ENCODE measurements around the gene FGF14.
A peak's percentile ranks its signal among the peaks of the same experiment; 100 is the strongest.

Gene FGF14

DNA sequence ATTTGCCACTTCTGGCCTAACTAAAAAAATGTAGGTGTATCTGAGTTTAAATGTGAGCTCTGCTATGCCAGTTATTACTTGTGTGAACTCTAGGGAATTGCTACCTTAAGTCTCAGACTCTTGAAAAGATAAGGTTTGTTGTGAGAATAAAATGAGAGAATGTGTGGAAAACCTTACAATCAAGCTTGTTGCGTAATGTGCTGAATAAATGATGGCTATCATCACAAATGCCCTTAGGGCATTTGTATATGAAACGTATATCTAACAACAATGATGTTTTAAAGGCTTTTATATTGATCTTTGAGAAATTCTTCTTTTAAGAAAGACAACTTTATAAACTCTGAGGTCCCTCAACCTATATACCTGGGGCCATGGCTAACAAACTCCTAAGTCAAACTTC is 564.6 kb downstream of the FGF14 start:
- no peak for DNase-seq

DNA sequence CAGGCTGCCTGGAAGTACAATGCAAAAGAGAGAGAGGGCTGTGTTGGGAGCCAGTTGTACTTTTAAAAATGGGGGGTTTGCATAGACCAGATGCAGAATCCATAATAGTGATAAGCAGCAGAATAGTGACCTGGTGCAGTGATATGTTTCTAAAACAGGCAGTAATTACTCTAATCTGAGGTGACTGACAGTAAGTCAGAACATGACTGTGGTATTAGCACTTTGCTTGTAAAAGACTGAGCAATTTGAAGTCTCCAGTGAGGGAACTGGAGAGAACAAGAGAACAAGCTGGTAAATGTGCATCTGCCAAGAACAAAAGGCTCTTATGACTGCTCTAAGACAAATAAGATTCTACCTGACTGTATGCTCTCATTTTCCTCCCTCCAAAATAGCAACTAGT is 565.9 kb downstream of the FGF14 start:
- no peak for DNase-seq

DNA sequence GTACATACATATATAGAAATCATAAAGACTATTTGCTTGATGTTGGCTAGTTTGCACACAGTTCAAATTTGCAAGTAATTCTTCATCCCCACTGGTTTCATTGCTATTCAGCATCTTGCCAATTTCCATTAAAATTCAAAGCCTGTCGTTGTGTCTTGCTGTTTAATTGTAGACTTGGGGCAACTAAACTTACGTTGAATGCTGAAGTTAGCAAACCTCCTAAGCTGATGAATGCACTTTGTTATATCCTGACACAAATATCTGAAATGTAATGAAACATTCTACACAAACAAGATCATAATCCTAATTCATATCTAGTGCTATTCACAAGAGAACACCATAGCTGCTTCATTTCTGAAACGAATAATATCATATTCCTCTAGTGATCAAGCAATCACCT is 568.2 kb downstream of the FGF14 start:
- no peak for DNase-seq

DNA sequence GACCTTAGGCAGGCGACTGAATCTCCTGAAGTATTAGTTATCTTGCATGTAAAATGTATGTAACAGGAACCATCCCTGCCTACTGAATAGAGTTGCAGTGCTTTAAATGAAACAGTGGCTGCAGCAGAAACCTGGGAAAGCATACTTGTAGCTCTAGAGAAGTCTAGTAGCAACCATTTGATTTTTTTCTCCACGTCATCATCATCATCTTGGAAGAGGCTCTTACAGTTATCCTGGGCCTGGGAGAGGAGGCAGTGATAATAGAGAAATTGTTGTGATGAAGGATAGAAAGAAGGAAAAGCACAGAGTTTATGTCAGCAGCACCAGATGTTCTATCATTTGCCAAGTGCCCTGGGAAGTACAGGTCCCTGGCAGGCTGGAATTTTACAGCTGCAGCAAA is 571.8 kb downstream of the FGF14 start:
- DNase-seq = no peak

DNA sequence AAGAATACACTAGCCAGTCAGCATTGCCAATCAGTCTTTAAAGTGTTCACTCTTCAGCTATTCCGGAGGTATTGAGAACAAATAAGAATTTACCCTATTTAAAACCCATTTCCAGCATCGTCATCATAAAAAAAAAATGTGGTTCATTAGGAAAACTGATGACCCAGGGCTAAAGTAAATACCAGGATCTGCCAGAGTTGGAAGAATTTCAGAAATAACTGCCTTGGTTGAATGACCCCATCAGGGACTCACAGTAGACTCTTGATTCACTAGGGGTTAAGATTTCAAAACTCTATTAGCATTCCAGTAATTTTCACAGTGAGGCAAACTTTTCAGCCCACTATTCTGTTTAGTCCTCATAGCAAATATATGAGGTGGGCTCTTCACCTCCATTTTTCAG is 572.4 kb downstream of the FGF14 start:
- DNase-seq = no peak

DNA sequence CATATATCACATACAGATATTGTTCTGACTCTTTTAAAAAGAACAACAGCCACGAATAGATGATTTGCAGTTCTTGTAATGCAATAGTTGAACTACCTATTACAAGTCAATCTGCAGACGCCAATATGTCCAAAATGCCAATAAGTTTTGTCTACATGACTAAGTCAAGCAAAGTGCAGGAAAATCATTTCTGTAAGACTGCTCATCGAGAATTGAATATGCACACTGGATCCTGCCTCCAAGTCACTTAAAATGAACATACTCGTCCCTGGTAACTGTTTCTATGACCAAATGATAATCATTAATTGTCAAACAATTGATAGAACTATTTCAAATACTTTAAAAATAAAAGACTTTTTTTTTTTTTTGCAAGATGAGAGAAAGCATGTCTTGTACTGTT is 573.7 kb downstream of the FGF14 start:
- no peak for DNase-seq

DNA sequence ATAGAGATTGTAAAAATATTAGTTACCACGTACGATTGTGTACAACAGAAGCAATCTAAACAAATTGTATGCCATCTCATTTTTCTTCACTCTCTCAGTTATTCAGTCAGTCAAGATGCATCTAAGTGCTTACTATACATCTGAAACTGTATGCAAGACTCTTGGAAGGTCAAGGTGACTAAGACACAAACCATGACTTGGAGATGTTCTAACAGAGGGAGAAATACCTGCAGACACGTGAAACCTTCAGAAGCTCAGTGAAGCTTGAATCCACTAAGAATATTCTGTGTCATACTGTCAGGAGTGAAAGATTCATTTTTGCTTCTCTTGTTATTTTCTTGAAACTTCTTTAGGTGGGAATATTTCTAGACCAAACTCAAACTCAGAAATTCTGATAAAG is 584.0 kb downstream of the FGF14 start:
- no peak for DNase-seq

DNA sequence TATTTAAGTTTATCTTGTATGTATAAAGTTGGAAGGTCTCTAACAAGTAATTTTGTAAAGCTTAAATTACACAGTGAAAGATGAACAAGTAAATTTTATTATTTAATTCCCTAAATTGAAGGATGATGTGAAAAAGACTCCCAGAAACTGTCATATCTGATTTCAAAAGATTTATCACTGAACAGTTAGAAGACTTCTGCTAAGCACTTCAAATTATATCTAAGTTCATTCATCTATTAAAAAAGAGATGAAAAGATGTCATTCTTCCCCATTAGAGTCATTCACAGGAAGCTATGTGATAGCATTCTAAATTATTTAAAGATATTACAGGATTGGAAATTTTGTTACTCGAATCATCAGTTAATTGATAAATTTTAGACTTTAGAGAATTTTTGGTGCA is 590.0 kb downstream of the FGF14 start:
- DNase-seq = no peak

DNA sequence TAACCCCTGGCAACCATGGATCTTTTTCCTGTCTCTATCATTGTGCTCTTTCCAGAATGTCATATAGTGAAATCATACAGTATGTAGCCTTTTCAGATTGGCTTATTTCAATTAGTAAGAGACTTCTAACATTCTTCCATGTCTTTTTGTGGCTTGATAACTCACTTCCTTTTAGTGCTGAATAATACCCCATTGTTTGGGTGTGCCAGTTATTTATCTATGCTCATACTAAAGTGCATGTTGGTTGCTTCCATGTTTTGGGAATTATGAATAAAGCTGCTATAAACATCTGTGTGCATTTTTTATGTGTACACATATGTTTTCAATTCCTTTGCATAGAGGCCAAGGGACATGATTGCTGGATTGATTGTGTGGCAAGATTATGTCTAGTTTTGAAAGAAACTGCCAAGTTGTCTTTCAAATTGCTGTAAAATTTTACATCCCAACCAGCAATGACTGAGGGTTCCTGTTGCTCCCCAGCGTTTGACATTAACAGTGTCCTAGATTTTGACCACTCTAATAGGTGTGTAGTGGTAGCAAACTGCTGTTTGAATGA is 590.5 kb downstream of the FGF14 start:
- DNase-seq = no peak

DNA sequence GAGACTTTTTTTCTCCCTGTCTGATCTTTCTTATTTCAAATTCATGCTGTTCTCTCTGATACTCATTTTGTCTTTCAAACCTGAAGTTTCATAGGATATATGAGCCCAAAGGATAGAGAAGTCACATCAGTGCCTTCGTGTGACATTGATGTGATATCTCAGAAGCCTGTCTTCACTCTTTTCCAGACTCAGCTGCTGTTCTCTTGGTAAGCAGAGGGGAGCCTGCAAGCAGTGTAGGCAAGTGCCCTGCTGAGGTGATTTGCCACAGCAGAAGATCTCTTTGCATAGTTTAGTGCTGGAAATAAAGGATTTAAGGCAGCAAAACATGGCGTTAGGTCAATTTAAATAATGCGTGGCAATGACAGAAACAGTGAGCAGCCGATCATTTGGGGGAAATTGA is 602.7 kb downstream of the FGF14 start:
- DNase-seq = no peak

DNA sequence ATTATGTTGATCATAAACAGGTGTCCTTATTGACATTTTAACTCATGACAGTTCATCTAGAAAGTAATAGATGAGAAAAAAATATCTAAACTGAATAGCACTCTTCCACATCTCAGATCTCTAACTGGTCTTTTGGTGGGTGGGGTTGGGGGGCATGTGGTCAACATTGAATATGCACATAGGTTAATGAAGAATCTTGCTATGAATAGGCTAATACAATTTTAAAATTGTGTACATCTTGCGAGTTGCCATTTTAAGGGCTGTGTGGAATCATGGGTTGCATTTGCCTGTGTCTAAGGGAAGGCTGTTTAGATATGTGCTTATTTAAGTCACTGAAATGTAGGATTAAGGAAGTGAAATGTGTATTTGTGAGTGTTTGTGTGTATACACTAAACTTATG is 603.4 kb downstream of the FGF14 start:
- no peak for DNase-seq

DNA sequence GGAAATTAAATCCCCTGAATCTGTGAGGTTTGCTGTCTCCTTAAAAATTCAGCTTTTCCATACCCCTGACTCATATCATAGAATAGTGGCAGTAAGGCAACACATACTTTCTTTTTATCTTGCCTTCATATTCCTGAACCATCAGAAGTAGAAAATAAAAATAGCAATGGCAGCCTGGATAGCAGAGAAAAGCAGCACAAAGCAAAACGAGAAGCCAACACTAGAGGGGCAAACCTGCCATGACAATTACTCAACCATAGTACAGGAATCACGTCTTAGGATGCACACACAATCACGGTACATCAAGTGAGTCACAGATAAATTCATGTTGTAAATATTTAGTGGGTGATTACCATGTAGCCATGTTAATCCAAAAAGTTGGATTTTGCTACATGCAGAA is 606.4 kb downstream of the FGF14 start:
- DNase-seq = no peak

DNA sequence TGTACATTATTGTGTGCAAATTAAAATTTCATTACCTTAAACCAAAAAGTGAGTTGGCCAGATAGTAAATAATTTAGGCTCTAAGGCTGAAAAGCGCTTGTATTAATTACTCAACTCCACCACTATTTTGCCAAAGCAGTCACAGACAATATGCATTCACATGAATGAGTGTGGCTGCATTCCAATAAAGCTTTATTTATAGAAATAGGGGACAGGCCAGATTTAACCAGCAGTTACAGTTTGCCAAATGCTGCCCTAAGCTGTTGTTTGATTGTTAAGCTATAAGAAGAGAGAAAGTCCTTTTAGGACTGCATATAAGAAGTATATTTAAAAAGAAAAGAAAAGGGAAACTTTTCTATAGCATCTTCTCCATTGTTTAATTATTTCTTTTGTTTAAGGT is 606.8 kb downstream of the FGF14 start:
- no peak for DNase-seq

DNA sequence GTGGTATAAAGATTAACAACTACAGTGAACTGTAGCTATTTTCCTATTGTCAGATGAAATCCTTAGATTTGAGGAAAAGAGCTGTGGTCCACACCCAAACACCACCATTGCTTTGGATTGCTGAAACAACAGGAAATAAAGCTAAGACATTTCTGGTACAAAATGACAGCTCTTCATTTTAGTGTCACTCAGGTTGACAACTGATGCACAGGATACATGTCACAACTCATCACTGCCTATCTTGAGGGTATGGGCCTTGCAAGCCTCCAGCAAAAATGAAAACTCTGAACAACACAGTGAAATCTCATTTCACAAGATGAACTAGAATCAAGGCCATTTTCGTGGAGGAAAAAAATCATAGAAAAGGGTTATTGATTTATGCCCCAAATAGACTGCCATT is 609.7 kb downstream of the FGF14 start:
- DNase-seq = no peak

DNA sequence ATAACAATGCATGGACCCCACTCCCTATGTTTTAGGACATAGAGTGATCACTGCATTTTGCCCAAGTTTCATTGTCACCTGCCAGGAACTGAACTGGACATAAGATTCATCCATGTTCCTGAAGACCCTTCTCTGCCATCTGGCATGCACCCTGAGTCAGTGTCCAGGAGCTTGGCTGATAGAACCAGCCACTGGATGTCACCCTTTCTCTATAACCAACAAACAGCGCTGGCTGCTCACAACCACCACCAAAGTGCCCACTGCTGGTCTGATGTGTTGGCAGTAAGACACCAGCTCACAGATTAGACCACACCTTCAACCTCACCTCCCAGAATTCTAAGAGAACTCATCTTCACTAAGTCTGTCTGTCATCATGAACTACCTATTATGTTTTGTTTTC is 616.0 kb downstream of the FGF14 start:
- peak; percentile 72 for DNase-seq

DNA sequence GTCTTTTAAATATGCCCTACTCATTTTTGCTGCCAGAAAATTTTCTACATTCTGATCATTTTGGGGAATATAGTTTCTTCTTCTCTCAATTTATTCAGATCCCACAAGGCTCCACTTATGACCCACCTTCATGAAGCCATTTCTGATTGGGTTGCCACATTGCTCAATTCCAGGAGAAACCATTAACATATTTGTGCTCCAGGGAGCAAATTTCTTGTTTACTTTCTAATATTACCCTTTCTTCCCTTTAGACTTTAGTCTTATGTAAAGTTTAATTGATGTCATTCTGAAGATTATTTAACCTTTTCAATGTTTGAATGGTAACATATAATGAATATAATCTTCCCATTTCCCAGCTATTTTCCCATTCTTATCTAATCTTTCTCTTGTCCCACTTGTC is 617.5 kb downstream of the FGF14 start:
- DNase-seq = no peak

DNA sequence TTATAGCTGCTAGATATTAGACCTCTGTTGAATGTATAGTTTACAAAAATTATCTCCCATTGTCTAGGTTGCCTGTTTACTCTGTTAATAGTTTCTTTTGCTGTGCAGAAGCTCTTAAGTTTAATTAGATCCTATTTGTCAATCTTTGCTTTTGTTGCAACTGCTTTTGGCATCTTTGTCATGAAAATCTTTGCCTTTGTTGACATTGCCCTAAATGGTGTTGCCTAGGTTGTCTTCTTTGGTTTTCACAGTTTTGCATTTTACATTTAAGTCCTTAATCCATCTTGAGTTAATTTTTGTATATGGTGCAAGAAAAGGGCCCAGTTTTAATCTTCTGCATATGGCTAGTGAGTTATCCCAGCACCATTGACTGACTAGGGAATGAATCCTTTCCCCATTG is 618.3 kb downstream of the FGF14 start:
- no peak for DNase-seq

DNA sequence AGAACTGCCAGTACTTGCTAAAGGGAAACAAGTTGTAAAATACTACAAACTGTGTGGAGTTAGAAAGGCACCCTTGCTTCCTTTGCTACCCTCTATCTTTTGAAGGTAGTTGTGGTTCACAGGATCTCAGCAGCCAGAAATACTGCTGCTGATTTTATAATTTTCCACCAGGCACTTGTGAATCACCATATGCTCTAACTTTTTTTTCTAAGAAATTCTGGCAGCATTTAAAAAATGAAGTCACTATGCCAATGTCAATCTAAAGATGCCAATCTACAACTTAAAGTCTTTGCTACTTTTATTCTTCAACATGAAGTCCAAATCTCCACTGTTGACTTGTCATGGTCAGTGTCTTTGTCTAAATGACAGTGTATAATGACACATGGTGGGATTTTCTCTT is 621.6 kb downstream of the FGF14 start:
- no peak for DNase-seq

DNA sequence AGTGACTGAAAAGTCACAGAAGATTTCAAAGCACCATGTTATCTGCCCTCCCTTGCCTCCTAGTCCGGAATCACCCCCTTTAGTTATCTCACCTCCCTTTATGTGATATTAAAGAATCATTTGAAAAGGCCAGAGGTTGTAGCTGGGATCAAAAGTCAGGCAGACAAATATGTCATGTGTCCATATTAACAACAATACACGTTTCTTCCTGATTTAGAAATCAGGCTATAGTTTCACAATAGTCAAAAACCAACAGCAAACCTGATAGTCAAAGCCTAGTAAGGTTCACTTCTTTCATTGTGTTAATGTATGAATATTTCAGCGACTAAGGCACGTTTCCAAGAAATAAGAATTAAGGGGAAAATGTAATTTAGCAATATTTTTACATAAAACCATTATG is 622.7 kb downstream of the FGF14 start:
- no peak for DNase-seq

DNA sequence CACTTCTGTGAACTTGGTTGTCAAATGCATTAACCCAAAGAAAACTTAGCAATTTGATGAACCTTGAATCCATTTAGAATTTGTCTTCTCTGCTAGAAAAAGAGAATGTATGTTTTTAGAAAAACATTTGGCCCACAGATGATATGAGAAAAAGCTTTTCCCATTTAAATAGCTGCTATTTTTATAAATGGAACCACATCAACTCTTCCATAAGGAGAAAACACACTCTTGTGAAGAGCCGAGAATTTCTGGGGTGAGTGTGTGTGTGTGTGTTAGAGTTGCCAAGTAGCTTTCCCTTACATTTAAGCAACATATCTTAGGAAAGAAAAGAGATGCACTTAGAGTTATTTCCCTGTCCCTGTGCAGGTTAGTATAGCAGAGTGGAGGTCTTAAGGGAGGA is 626.6 kb downstream of the FGF14 start:
- DNase-seq = no peak

DNA sequence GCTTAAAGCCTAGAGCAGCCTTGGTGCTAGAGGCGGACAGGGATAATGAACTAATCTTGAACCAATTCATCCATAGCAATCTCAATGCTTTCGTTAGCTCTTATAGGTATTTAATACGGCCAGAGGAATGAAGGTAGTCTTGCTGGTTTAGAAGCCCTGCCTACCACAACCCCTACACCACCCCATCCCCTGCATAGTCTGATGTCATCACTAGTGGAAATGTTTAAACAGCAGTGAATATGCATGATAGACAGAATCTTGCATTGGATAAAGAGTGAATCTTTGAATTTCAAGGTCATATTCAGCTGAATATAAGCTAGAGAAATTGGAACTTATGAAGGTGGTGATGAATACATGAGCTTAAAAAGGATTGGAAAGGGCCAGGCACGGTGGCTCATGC is 627.5 kb downstream of the FGF14 start:
- DNase-seq = no peak

DNA sequence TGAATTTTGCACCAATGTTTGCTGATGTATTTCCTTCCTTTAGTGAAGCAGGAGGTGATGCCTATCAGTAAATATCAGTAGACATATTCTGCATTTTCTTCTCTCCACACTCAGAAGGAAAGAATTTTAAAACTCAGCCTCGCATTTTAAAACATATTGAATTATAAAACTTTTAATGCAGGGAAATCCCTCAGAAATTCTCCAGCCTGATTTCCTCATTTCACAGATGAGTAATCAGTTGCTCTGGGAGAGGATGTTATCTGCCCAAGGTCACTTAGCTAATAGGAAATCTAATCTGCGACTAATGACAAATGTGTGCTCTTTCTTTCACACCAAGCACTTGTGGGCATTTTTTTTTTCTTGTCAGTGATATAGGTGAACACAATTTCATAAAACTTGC is 628.8 kb downstream of the FGF14 start:
- DNase-seq = no peak

DNA sequence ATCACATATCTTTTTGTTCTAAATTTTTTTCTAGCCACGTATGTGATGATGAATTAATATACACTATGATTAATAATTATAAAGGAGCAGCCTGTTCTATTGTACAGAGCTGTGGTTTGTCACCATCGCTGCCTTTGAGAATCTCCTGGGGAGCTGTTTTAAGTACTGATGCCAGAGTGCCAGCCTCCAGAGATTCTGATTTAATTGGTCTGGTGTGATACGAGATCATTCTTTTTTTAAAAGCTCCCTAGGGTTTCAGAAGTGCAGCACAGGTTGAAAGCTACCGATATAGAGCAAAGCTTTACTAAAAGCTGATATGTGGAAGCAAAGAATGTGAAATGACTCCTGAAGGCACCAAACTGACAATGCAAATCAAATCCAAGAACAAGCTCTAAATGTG is 634.7 kb downstream of the FGF14 start:
- no peak for DNase-seq

DNA sequence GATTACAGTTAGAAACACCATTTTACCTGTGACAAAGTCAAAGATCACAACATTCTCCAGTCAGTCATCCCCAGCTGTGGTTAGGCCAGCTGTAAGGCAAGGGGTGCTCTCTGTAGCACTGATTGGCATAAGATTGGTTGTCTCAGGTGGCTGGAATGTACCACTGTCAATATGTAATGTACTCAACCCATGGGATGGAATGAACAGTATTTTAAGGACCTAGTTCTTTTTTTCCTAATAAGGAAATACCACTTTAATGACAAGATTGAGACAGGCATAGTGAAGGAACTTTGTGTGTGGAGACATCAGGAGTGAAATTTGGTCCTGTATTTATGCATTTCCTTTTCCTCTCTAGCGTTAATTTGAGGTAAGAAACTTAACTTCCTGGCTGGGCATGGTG is 638.7 kb downstream of the FGF14 start:
- no peak for DNase-seq

DNA sequence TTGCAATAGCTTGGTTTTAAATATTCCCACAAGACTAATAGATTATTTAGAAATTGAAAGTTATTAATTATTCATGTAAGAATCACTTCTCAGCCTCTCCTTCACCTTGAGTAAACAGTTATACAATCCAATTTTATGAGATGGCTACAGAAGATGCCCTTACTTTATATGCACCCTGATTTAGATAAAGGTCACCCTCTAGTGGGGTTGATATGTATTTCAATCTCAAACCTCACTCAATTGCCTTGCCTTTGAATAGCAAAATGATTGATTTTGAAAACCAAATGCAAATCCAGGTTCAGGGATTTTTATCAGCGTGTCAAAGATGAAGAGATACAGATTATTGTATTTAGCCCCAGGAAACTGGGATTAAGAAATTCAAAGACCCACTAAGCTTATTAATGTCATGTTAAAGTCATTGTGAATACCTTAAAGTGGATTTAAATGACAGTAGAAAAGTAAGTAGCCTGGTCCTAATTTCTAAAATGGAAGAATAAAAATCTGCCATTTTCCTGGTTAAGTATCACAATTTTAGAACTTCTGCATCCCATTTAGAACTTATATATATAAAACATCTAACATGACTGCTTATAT is 644.3 kb downstream of the FGF14 start:
- peak; percentile 79 for DNase-seq
